ENCODE measurements around the gene PRSS8. TPM values are rescaled to one million over a fixed set of nuclear protein-coding genes. Genes with fewer than 3 reads are reported as not detected.

PRSS8 gene
- total RNA-seq (not detected), total RNA-seq (0 to 0.15 (median 0) reads per million in 172 experiments)
- 0.15 TPM for polyA plus RNA-seq (2013, experiment 1 of 2)
- polyA plus RNA-seq (2013, experiment 2 of 2): 0.15 TPM

DNA sequence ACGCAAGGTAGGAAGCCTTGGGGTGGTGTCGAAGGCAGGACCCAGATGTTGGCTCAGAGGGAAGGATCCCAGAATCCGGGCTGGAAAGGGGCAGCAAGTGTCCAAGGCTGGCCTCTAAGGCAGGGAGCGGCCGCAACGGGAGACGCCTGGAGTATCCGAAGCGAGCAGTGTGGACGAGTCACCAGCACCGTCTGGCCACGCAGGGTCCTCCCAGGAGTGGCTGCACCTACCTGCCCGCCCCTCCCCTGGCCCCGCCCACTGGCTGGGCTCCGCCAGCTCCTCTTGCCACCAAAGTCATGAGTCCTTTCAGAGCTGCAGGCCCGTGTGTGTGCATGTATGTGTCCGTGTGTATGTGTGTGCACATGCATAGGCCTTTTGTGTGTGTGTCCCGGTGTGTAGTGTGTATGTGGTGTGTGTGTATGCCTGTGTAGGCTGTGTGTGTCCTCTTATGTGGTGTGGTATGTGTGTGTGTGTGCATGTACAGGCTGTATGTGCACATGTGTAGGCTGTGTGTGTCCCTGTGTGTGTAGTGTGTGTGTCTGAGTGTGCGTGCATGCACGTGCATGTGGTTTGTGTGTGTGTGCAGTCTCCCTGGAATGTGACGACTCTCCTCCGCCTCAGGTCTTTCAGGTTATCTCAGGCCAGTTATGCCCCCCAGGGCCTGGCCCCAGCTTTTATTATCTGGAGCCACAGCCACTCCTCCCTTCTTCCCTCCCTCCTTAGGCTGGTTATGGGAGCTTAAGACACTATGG, at the start of gene PRSS8:
Gene PRSS8, minus strand, starts transcription at position 193 of the 752 bp plus-strand sequence. CDS start 229 bp downstream, outside the sequence.
- DNase-seq (no peak), ATAC-seq (ENCODE audit: poor library complexity) (no peak)
- CTCF ChIA-PET: no interaction called here
- H3K4me3 ChIP-seq (ENCODE audit: low read length): no peak within 1 kb of the TSS
- Mint-ChIP-seq H3K9me3 (no peaks in the 10 kb centered on the region), H3K4me3 (no peak within 1 kb of the TSS), H3K27ac (no peak within 1 kb of the TSS), H3K4me1 (ENCODE audit: low read depth) (no peaks in the 10 kb centered on the region), H3K27me3 (no peaks in the 10 kb centered on the region), H3K36me3 (ENCODE audit: low read depth) (peaks cover 28% of the 10 kb centered on the region)
- POLR2A ChIA-PET: interaction anchor here (0.6 to 3.0 kb wide), 4 partner anchors 18 to 577 kb away, joined by 3 to 11 read pairs (median 6); partner anchors contain the start of genes FUS, KAT8, ZNF646 and ZNF668
- intact Hi-C loops (cut with DNase I, micrococcal nuclease): no loop called here
- H3K27me3 ChIP-seq (ENCODE audit: control insufficient read depth in 1 of 2, insufficient read depth in 2 of 2, low read length in 2 of 2): no peaks in the 10 kb centered on the region
- peaks cover 16% of the 10 kb centered on the region for H3K36me3 ChIP-seq (ENCODE audit: insufficient read depth, low read length)
- no peak within 1 kb of the TSS for H3K27ac ChIP-seq (ENCODE audit: low read depth in 1 of 2, low read length in 2 of 2)
- TF ChIP-seq CTCF (IDR thresholded peaks at IDR 0.05): no peak
- H3K4me1 ChIP-seq (ENCODE audit: insufficient read depth, low read length): no peaks in the 10 kb centered on the region
- no peaks in the 10 kb centered on the region for H3K9me3 ChIP-seq (ENCODE audit: control insufficient read depth in 1 of 2, insufficient read depth in 1 of 2, low read length in 2 of 2)

DNA sequence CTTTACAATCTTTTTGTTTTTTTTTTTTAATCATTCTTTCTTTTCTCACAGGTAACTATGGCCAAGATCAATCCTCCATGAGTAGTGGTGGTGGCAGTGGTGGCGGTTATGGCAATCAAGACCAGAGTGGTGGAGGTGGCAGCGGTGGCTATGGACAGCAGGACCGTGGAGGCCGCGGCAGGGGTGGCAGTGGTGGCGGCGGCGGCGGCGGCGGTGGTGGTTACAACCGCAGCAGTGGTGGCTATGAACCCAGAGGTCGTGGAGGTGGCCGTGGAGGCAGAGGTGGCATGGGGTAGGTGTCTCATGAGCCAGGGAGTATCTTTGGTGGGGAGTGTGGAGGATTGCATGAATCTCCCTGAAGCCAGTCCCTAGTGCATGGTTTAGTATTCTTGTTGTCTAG, 49.4 kb upstream of the PRSS8 start:
- ATAC-seq (ENCODE audit: poor library complexity): no peak
- Mint-ChIP-seq H3K36me3 (ENCODE audit: low read depth) (peaks cover 99% of the 10 kb centered on the region), H3K4me3 (peak overlapping the region; percentile 65), H3K4me1 (ENCODE audit: low read depth) (peaks cover 90% of the 10 kb centered on the region), H3K27ac (peak overlapping the region; percentile 58), H3K27me3 (no peaks in the 10 kb centered on the region), H3K9me3 (no peaks in the 10 kb centered on the region)
- Histone ChIP-seq H3K27ac (ENCODE audit: low read depth in 1 of 2, low read length in 2 of 2) (no peak overlapping the region), H3K27me3 (ENCODE audit: control insufficient read depth in 1 of 2, insufficient read depth in 2 of 2, low read length in 2 of 2) (no peaks in the 10 kb centered on the region), H3K36me3 (ENCODE audit: insufficient read depth, low read length) (peaks cover 76% of the 10 kb centered on the region), H3K4me3 (ENCODE audit: low read length) (no peak overlapping the region), H3K9me3 (ENCODE audit: control insufficient read depth in 1 of 2, insufficient read depth in 1 of 2, low read length in 2 of 2) (no peaks in the 10 kb centered on the region), H3K4me1 (ENCODE audit: insufficient read depth, low read length) (peaks cover 63% of the 10 kb centered on the region)
- intact Hi-C loops (cut with DNase I, micrococcal nuclease): loop anchor here (5.0 to 10.0 kb wide), 5 partner anchors 113 to 680 kb away; partner anchors contain the start of genes STX4 (in 1 of the 2), ZNF646 (in 1 of the 2) and ZNF668 (in 1 of the 2)
- ChIA-PET CTCF (no interaction called here), POLR2A (interaction anchor here (1.5 to 6.6 kb wide), 3 partner anchors 8 to 43 kb away, joined by 5 to 89 read pairs (median 6); partner anchors contain the start of gene PYCARD)
- DNase-seq: peak in 1 of 14 experiments; percentile 15
- no peak for TF ChIP-seq CTCF (IDR thresholded peaks at IDR 0.05)

DNA sequence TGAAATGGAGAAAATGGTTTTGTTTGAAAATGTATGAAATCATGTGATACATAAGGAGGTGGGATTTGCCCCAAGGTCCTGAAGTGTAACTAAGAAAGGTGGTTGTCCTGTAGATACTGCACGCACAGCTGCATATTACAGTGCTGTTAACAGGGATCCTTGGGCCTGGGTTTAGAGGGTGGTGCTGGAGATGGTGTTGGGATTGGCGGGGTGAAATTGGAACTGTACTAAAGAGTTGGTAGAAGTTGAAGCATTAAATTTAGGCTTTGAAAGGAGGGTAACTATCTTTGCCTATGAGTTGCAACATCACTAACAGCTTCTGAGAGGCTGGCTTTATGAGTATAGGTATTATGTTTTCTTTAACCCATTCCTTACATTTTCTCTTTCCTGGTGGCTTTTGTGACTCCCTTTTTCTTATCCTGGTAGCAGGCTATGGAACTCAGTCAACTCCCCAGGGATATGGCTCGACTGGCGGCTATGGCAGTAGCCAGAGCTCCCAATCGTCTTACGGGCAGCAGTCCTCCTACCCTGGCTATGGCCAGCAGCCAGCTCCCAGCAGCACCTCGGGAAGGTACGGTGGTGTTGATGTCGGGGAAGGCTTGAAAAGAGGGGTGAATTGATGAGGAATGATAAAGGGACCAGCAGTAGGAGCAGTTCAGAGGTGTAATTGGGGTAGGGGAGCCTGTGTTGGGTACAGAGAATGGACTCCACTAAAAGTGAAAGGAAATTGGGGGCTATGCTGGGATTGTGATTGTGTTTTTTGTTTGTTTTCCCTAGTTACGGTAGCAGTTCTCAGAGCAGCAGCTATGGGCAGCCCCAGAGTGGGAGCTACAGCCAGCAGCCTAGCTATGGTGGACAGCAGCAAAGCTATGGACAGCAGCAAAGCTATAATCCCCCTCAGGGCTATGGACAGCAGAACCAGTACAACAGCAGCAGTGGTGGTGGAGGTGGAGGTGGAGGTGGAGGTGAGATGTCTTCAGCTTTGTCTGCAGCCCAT, 48.2 kb upstream of the PRSS8 start:
- H3K4me3 Mint-ChIP-seq: peak overlapping the region; percentile 97
- no peaks in the 10 kb centered on the region for H3K9me3 ChIP-seq (ENCODE audit: control insufficient read depth in 1 of 2, insufficient read depth in 1 of 2, low read length in 2 of 2)
- H3K27me3 Mint-ChIP-seq: no peaks in the 10 kb centered on the region
- ATAC-seq (ENCODE audit: poor library complexity): no peak
- TF ChIP-seq CTCF (IDR thresholded peaks at IDR 0.05): no peak
- H3K27ac ChIP-seq (ENCODE audit: low read depth in 1 of 2, low read length in 2 of 2): no peak overlapping the region
- peaks cover 69% of the 10 kb centered on the region for H3K4me1 ChIP-seq (ENCODE audit: insufficient read depth, low read length)
- peak overlapping the region; percentile 95 for H3K27ac Mint-ChIP-seq
- peaks cover 94% of the 10 kb centered on the region for H3K36me3 Mint-ChIP-seq (ENCODE audit: low read depth)
- ChIA-PET POLR2A (interaction anchor here (1.3 to 6.6 kb wide), 2 partner anchors 15 to 41 kb away, joined by 3 to 89 read pairs; partner anchors contain the start of gene PYCARD), CTCF (interaction anchor here (2.0 kb wide), 1 partner anchor 17 kb away, joined by 5 read pairs; no protein-coding TSS in a partner anchor)
- H3K4me1 Mint-ChIP-seq (ENCODE audit: low read depth): peaks cover 85% of the 10 kb centered on the region
- H3K9me3 Mint-ChIP-seq: no peaks in the 10 kb centered on the region
- intact Hi-C loops (cut with DNase I, micrococcal nuclease): loop anchor here (5.0 to 10.0 kb wide), 5 partner anchors 111 to 681 kb away; partner anchors contain the start of genes STX4 (in 1 of the 2), ZNF646 (in 1 of the 2) and ZNF668 (in 1 of the 2)
- no peaks in the 10 kb centered on the region for H3K27me3 ChIP-seq (ENCODE audit: control insufficient read depth in 1 of 2, insufficient read depth in 2 of 2, low read length in 2 of 2)
- H3K4me3 ChIP-seq (ENCODE audit: low read length): no peak overlapping the region
- peak in 1 of 14 experiments; percentile 18 for DNase-seq
- H3K36me3 ChIP-seq (ENCODE audit: insufficient read depth, low read length): peaks cover 65% of the 10 kb centered on the region
